Common myeloid progenitor, CD34-positive (primary cell): ENCODE data around the gene OPCML.

Experiments
- CTCF ChIA-PET: fragments of 350-600 bp; sonication (Branson Sonifier 250); formaldehyde crosslinking; loops from one replicate; lab custom pipeline; 2021; ENCODE audit warnings: antibody characterized with exemption; lab: Charles Lee
- POLR2A ChIA-PET: fragments of 350-600 bp; sonication (Branson Sonifier 250); formaldehyde crosslinking; loops from one replicate; lab custom pipeline; 2021; ENCODE audit warnings: antibody characterized with exemption; lab: Charles Lee
- DNase-seq, 3 donors: peaks; one replicate each; pipeline versions ENCODE4 v3.0.0 to v3.0.0-alpha.2; 2013
- H3K27ac ChIP-seq, 2 experiments: 1 replicate in 1 of 2; 2 replicates in 1 of 2; pipeline ENCODE4 v1.7.0; 2013; ENCODE audit warnings: inconsistent platforms in 2 of 2, low read length in 2 of 2, mild to moderate bottlenecking in 2 of 2, low read depth in 1 of 2, moderate library complexity in 1 of 2; ENCODE audit not compliant: severe bottlenecking in 2 of 2, insufficient read depth in 1 of 2, poor library complexity in 1 of 2
- H3K27me3 ChIP-seq, 5 experiments: replicated peaks in 2 of 5; 1 replicate in 3 of 5; 2 replicates in 2 of 5; pipeline versions ENCODE4 v1.6.1 to v1.7.0; 2013; ENCODE audit warnings: low read length in 4 of 5, mild to moderate bottlenecking in 2 of 5, moderate library complexity in 2 of 5, inconsistent platforms in 1 of 5; ENCODE audit not compliant: insufficient read depth in 5 of 5, control insufficient read depth in 4 of 5
- H3K36me3 ChIP-seq, 4 experiments: 1 replicate in 2 of 4; 2 replicates in 2 of 4; pipeline versions ENCODE4 v1.6.1 to v1.7.0; 2013; ENCODE audit warnings: low read length in 3 of 4, control low read depth in 1 of 4, mild to moderate bottlenecking in 1 of 4; ENCODE audit not compliant: control insufficient read depth in 4 of 4, insufficient read depth in 4 of 4
- H3K4me1 ChIP-seq, 4 experiments: 1 replicate in 3 of 4; 2 replicates in 1 of 4; pipeline versions ENCODE4 v1.6.1 to v1.7.1; 2013; ENCODE audit warnings: low read length in 3 of 4, mild to moderate bottlenecking in 3 of 4, control low read depth in 1 of 4, inconsistent platforms in 1 of 4, moderate library complexity in 1 of 4; ENCODE audit not compliant: control insufficient read depth in 4 of 4, insufficient read depth in 4 of 4; ENCODE audit errors: control extremely low read depth in 1 of 4
- H3K4me3 ChIP-seq, 7 experiments: 1 replicate in 4 of 7; 2 replicates in 3 of 7; pipeline versions ENCODE4 v1.5.1 to v1.7.0; 2013; ENCODE audit warnings: mild to moderate bottlenecking in 7 of 7, low read length in 6 of 7, moderate library complexity in 6 of 7, inconsistent platforms in 2 of 7, low read depth in 2 of 7, control low read depth in 1 of 7; ENCODE audit not compliant: insufficient read depth in 4 of 7, control insufficient read depth in 1 of 7; ENCODE audit errors: extremely low read depth in 1 of 7
- H3K9me3 ChIP-seq, 5 experiments: 1 replicate in 4 of 5; 2 replicates in 1 of 5; pipeline versions ENCODE4 v1.6.1 to v1.7.1; 2013; ENCODE audit warnings: low read length in 4 of 5, mild to moderate bottlenecking in 2 of 5, inconsistent platforms in 1 of 5, low read depth in 1 of 5, moderate library complexity in 1 of 5; ENCODE audit not compliant: control insufficient read depth in 4 of 5, insufficient read depth in 2 of 5; ENCODE audit errors: control extremely low read depth in 1 of 5
- WGBS: methylation state at CpG from one replicate; pipeline ENCODE4 v1.1.5; 2013; ENCODE audit not compliant: insufficient coverage; 5-methylcytosine and 5-hydroxymethylcytosine counted together

The OPCML gene

GRCh38 chr11:132804258-132804657 lies 728.0 kb downstream of the OPCML start:
- no peak overlapping the region for H3K27ac ChIP-seq
- H3K9me3 ChIP-seq, result no peaks in the 10 kb centered on the region
- ChIA-PET POLR2A (no interaction called here), CTCF (no interaction called here)
- no peak overlapping the region for H3K4me3 ChIP-seq
- WGBS, result 97% methylated on average over 4 of the region's 4 CpGs
- H3K4me1 ChIP-seq, result no peaks in the 10 kb centered on the region
- H3K27me3 ChIP-seq, result no peaks in the 10 kb centered on the region
- no peak for DNase-seq
- no peaks in the 10 kb centered on the region for H3K36me3 ChIP-seq

GRCh38 chr11:132803436-132803835 lies 728.9 kb downstream of the OPCML start:
- DNase-seq, result no peak
- H3K27ac ChIP-seq, result no peak overlapping the region
- ChIA-PET POLR2A (no interaction called here), CTCF (no interaction called here)
- no peaks in the 10 kb centered on the region for H3K9me3 ChIP-seq
- no peak overlapping the region for H3K4me3 ChIP-seq
- no peaks in the 10 kb centered on the region for H3K27me3 ChIP-seq
- no CpG with 5 or more reads among the region's 2 CpGs for WGBS
- H3K4me1 ChIP-seq, result no peaks in the 10 kb centered on the region
- H3K36me3 ChIP-seq, result no peaks in the 10 kb centered on the region

- ChIA-PET CTCF (no interaction called here), POLR2A (no interaction called here)
- no peaks in the 10 kb centered on the region for H3K4me1 ChIP-seq
- no peaks in the 10 kb centered on the region for H3K9me3 ChIP-seq
- H3K27me3 ChIP-seq, result no peaks in the 10 kb centered on the region
- H3K4me3 ChIP-seq, result no peak overlapping the region
- H3K27ac ChIP-seq, result no peak overlapping the region
- H3K36me3 ChIP-seq, result no peaks in the 10 kb centered on the region
- no peak for DNase-seq
- whole genome bisulfite sequencing, result 92% methylated on average over 2 of the region's 4 CpGs
Measured at GRCh38 chr11:132802947-132803346, 729.4 kb downstream of the OPCML start.

- H3K4me3 ChIP-seq, result no peak overlapping the region
- no peaks in the 10 kb centered on the region for H3K9me3 ChIP-seq
- H3K4me1 ChIP-seq, result no peaks in the 10 kb centered on the region
- POLR2A ChIA-PET, result no interaction called here
- WGBS, result 79% methylated on average over 9 of the region's 9 CpGs
- H3K27me3 ChIP-seq, result peaks cover 0 to 14% (median 0%) of the 10 kb centered on the region in 5 experiments
- H3K27ac ChIP-seq, result no peak overlapping the region
- no peak for DNase-seq
- CTCF ChIA-PET, result no interaction called here
- no peaks in the 10 kb centered on the region for H3K36me3 ChIP-seq
Measured at GRCh38 chr11:132793831-132794230, 738.5 kb downstream of the OPCML start.

GRCh38 chr11:132792341-132793140 lies 739.8 kb downstream of the OPCML start:
- Histone ChIP-seq H3K4me3 (no peak overlapping the region), H3K4me1 (no peaks in the 10 kb centered on the region), H3K9me3 (no peaks in the 10 kb centered on the region), H3K27ac (no peak overlapping the region), H3K36me3 (no peaks in the 10 kb centered on the region), H3K27me3 (peaks cover 0 to 14% (median 0%) of the 10 kb centered on the region in 5 experiments)
- 54% methylated on average over 20 of the region's 29 CpGs for WGBS
- ChIA-PET CTCF (no interaction called here), POLR2A (no interaction called here)
- no peak for DNase-seq

- no peak overlapping the region for H3K27ac ChIP-seq
- no peaks in the 10 kb centered on the region for H3K4me1 ChIP-seq
- H3K4me3 ChIP-seq, result no peak overlapping the region
- DNase-seq, result no peak
- CTCF ChIA-PET, result no interaction called here
- 99% methylated on average over 7 of the region's 7 CpGs for WGBS
- no peaks in the 10 kb centered on the region for H3K36me3 ChIP-seq
- POLR2A ChIA-PET, result no interaction called here
- H3K9me3 ChIP-seq, result no peaks in the 10 kb centered on the region
- peaks cover 0 to 14% (median 0%) of the 10 kb centered on the region in 5 experiments for H3K27me3 ChIP-seq
Measured at GRCh38 chr11:132790971-132791370, 741.3 kb downstream of the OPCML start.

- H3K4me1 ChIP-seq, result no peaks in the 10 kb centered on the region
- H3K4me3 ChIP-seq, result no peak overlapping the region
- no peak for DNase-seq
- H3K27ac ChIP-seq, result no peak overlapping the region
- WGBS, result 89% methylated on average over 3 of the region's 5 CpGs
- H3K36me3 ChIP-seq, result no peaks in the 10 kb centered on the region
- CTCF ChIA-PET, result no interaction called here
- peaks cover 0 to 14% (median 0%) of the 10 kb centered on the region in 5 experiments for H3K27me3 ChIP-seq
- POLR2A ChIA-PET, result no interaction called here
- H3K9me3 ChIP-seq, result no peaks in the 10 kb centered on the region
Measured at GRCh38 chr11:132790466-132790865, 741.8 kb downstream of the OPCML start.
